Nasal cavity respiratory epithelium epithelial cell of viscerocranial mucosa (primary cell): ENCODE results near the gene PTPRT. TPM values are rescaled to one million over a fixed set of nuclear protein-coding genes. Genes with fewer than 3 reads are reported as not detected.

Experiments used
- total RNA-seq: library from RNA; depleted of rRNA; stranded (reverse); fragments of >200 nt; gene quantifications from 2 replicates; pipeline ENCODE4 v1.2.3, GENCODE V29; 2014

PTPRT gene
- total RNA-seq = not detected in 2 replicates

GRCh38 chr20:43189554-43190331, at the start of gene PTPRT:
Gene PTPRT (minus strand): TSS chr20:43189906. CDS start chr20:43189733, 173 bp downstream.

